Lung (tissue), 12 donors: ENCODE data around the gene AKAP13. TPM values are rescaled to one million over a fixed set of nuclear protein-coding genes. Genes with fewer than 3 reads are reported as not detected.

Source experiments
- ATAC-seq: fragments of 200-7000 bp; cut with Tn5 transposase; one replicate; pipeline ENCODE4 v1.9.1; 2020; ENCODE audit warnings: moderate number of reproducible peaks; ENCODE audit not compliant: insufficient read depth, low FRiP score
- DNase-seq, 3 donors: peaks; one replicate each; pipeline ENCODE4 v3.0.0-alpha.2; 2013 to 2017
- H3K27ac ChIP-seq, 2 donors: one replicate each; pipeline ENCODE4 v1.5.1; 2013; ENCODE audit warnings: mild to moderate bottlenecking in 2 of 2, moderate library complexity in 2 of 2, control low read depth in 1 of 2, inconsistent platforms in 1 of 2, low read depth in 1 of 2, low read length in 1 of 2
- H3K27me3 ChIP-seq, 3 donors: one replicate each; pipeline ENCODE4 v1.5.1; 2013; ENCODE audit warnings: low read length in 2 of 3; ENCODE audit not compliant: control insufficient read depth in 3 of 3, insufficient read depth in 3 of 3
- H3K36me3 ChIP-seq, 4 donors: one replicate each; pipeline ENCODE4 v1.5.1; 2013; ENCODE audit warnings: low read length in 4 of 4, mild to moderate bottlenecking in 1 of 4, moderate library complexity in 1 of 4; ENCODE audit not compliant: control insufficient read depth in 4 of 4, insufficient read depth in 4 of 4
- H3K4me1 ChIP-seq, 5 donors: one replicate each; pipeline ENCODE4 v1.5.1; 2013; ENCODE audit warnings: low read length in 5 of 5, mild to moderate bottlenecking in 2 of 5, moderate library complexity in 1 of 5; ENCODE audit not compliant: control insufficient read depth in 5 of 5, insufficient read depth in 5 of 5
- H3K4me3 ChIP-seq: one replicate; pipeline ENCODE4 v1.5.1; 2013; ENCODE audit warnings: mild to moderate bottlenecking, control low read depth, moderate library complexity
- H3K9ac ChIP-seq, 2 donors: one replicate each; pipeline ENCODE4 v1.5.1; 2013; ENCODE audit warnings: low read length in 2 of 2, control low read depth in 1 of 2; ENCODE audit not compliant: insufficient read depth in 1 of 2
- H3K9me3 ChIP-seq, 4 donors: one replicate each; pipeline ENCODE4 v1.5.1; 2013; ENCODE audit warnings: low read length in 3 of 4, mild to moderate bottlenecking in 1 of 4, moderate library complexity in 1 of 4; ENCODE audit not compliant: control insufficient read depth in 4 of 4, insufficient read depth in 3 of 4
- WGBS, 2 donors: extraction: QIAGEN DNeasy Blood & Tissue Kit; methylation state at CpG; one replicate each; pipeline ENCODE4 v1.1.7; 2013; 5-methylcytosine and 5-hydroxymethylcytosine counted together
- polyA plus RNA-seq, 2 donors: library from polyadenylated mRNA; stranded (reverse); fragments of 200-250 nt; gene quantifications; one replicate each; pipeline ENCODE4 v1.2.1, GENCODE V29; 2013
- total RNA-seq, 2 donors: library from RNA; depleted of rRNA in 1 of 2; stranded (reverse); fragments of >200 nt in 1 of 2; gene quantifications; one replicate each; pipeline ENCODE4 v1.2.1, GENCODE V29; 2014 to 2021
- TF ChIP-seq, protein P1 (sequence below): IDR thresholded peaks from 2 replicates; pipeline ENCODE4 v1.5.1; 2012; ENCODE audit warnings: mild to moderate bottlenecking; ENCODE audit errors: control extremely low read depth, extremely low read depth
- donor health status: control.
- donor health status: control.
- donor health status: Bipolar disorder and iron deficiency.
- donor health status: healthy.
- donor health status: DM: yes; HTN: yes; CAD: no.

Gene AKAP13
- total and polyA plus RNA-seq, 4 donors: 102 to 1,115 (median 259) TPM

DNA sequence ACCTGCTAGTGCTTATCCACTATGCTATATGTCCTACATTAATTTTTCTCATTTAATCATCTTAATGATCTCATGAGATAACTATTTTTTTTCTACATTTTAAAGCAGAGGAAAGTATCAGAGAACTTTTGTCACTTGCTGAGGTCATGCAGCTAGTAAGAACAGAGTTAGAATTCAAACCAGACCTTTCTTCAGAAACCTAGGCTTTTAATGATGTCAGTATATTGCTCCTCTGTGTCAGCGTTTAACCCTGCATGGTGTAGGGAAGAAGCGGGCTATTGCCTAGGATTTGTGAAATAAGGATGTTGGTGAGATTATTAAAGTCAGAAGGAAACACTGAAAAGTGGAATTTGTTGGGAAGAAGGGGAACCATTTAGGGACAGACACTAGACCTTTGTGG lies 121.2 kb downstream of the AKAP13 start:
- H3K9ac ChIP-seq: no peak overlapping the region
- H3K27me3 ChIP-seq: no peaks in the 10 kb centered on the region
- ATAC-seq: no peak
- H3K9me3 ChIP-seq: no peaks in the 10 kb centered on the region
- peaks cover 0 to 48% (median 10%) of the 10 kb centered on the region in 5 donors for H3K4me1 ChIP-seq
- TF ChIP-seq, protein P1, sequence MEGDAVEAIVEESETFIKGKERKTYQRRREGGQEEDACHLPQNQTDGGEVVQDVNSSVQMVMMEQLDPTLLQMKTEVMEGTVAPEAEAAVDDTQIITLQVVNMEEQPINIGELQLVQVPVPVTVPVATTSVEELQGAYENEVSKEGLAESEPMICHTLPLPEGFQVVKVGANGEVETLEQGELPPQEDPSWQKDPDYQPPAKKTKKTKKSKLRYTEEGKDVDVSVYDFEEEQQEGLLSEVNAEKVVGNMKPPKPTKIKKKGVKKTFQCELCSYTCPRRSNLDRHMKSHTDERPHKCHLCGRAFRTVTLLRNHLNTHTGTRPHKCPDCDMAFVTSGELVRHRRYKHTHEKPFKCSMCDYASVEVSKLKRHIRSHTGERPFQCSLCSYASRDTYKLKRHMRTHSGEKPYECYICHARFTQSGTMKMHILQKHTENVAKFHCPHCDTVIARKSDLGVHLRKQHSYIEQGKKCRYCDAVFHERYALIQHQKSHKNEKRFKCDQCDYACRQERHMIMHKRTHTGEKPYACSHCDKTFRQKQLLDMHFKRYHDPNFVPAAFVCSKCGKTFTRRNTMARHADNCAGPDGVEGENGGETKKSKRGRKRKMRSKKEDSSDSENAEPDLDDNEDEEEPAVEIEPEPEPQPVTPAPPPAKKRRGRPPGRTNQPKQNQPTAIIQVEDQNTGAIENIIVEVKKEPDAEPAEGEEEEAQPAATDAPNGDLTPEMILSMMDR: no peak
- H3K4me3 ChIP-seq: no peak overlapping the region
- no peak for DNase-seq
- H3K36me3 ChIP-seq: no peaks in the 10 kb centered on the region
- 84 to 92% methylated on average over 2 of the region's 2 CpGs for WGBS, 2 donors
- H3K27ac ChIP-seq: peak overlapping the region in 1 of 2 donors; percentile 81

DNA sequence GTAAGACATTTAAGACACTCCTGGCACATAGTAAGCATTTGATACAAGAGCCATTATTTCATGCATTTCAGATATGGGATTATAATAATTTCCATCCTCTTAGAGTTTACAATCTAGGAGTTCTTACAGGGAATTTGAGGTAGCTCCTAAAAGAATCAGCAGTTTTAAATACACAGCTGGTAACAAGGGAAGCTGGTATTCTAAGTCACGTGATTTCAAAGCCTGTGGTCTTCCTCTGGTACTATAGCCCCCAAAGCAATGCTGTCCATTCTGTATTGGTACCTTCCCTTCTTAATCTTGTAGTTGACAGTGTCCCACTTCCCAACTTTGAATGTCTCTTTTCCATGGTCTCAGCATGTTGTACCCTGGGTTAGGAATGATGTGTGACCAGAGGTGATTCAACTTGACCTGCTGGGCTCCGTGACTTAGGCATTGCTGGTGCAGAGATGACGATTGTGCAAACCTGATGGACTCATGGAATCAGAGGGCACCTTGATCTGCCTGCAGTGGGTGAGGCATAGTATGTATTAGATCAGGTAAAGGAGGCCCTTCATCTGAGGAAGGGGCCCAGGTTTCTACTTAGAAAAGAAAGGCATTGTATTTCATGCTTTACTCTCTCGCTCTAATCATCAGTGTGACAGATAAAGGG lies 122.9 kb downstream of the AKAP13 start:
- H3K36me3 ChIP-seq: no peaks in the 10 kb centered on the region
- peak overlapping the region in 1 of 2 donors; percentile 80 for H3K27ac ChIP-seq
- WGBS, 2 donors: 78 to 96% methylated on average over 4 of the region's 4 CpGs
- no peak for ATAC-seq
- no peak for DNase-seq
- TF ChIP-seq, protein P1: no peak
- H3K9me3 ChIP-seq: no peaks in the 10 kb centered on the region
- no peak overlapping the region for H3K4me3 ChIP-seq
- no peak overlapping the region for H3K9ac ChIP-seq
- peaks cover 0 to 32% (median 9%) of the 10 kb centered on the region in 5 donors for H3K4me1 ChIP-seq
- H3K27me3 ChIP-seq: no peaks in the 10 kb centered on the region

DNA sequence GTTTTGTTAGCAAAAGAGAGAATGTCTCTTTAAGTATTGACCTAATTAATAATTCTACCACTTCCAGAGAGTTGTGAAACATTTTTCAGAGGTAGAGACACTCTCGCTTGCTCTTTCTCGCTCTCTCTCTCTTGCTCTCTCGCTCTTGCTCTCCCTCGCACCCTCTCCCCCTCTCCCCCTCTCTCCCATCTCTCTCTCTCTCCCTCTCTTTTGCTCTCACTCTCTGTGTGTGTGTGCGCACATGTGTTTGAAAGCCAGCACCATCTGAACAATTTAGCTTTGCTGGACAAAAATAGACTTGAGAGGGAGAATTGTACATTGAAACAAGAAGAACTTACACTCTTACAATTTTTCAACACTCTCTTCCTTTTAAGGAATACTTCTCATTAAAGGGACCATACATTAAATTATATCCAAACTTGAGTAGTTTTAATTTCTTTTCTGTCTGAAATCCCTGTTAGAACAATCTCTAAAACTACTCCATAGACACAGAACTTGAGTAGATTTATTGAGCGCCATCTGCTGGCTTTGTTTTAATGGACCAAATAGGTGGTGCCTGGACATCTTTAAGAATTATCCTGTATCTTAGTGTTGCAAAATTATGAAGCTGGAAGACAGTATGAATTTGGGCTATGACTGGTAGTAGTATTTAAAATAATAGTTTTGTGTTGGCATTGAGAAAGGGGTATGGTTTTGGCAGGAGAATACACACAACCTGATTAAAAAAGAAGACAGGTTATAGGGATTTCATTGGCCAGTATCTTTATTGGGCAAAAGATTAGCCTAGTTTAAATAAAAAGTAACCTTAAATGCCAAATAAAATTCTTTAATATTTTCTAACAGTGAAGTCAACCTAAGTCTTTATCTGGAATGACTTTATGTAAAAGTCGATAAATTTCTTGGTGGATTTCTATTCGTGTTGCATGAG lies 124.6 kb downstream of the AKAP13 start:
- H3K27ac ChIP-seq: peak overlapping the region; percentile 36 to 77
- H3K9ac ChIP-seq: peak overlapping the region in 1 of 2 donors; percentile 24
- WGBS, 2 donors: 58 to 67% methylated on average over 8 of the region's 8 CpGs
- DNase-seq (peak in 2 of 3 donors; percentile 82 to 85), ATAC-seq (no peak)
- TF ChIP-seq, protein P1: peak; percentile 49
- no peaks in the 10 kb centered on the region for H3K9me3 ChIP-seq
- no peak overlapping the region for H3K4me3 ChIP-seq
- H3K4me1 ChIP-seq: peaks cover 0 to 20% (median 8%) of the 10 kb centered on the region in 5 donors
- no peaks in the 10 kb centered on the region for H3K36me3 ChIP-seq
- no peaks in the 10 kb centered on the region for H3K27me3 ChIP-seq
